GM23338 (cell line): ENCODE results near the gene PTPRN2. TPM values are rescaled to one million over a fixed set of nuclear protein-coding genes. Genes with fewer than 3 reads are reported as not detected.

ENCODE experiments used
- ATAC-seq: fragments of 200-7000 bp; cut with Tn5 transposase; 3 replicates; pipeline ENCODE4 v1.9.1; 2020
- DNase-seq: peaks from one replicate; pipeline ENCODE4 v3.0.0-alpha.2; 2015; ENCODE audit warnings: low spot score
- H2AFZ ChIP-seq: fragments of 200-600 bp; sonication (generic); 2 replicates; pipeline ENCODE4 v1.8.0; 2016; ENCODE audit warnings: antibody characterized with exemption, mild to moderate bottlenecking, moderate library complexity
- H3F3A ChIP-seq: fragments of 200-600 bp; sonication (generic); replicated peaks from 2 replicates; pipeline ENCODE4 v1.8.0; 2017; ENCODE audit warnings: antibody characterized with exemption, mixed run types, low read depth
- H3K27ac ChIP-seq: fragments of 200-600 bp; sonication (generic); 2 replicates; pipeline ENCODE4 v1.6.1; 2016; ENCODE audit warnings: low read depth
- H3K27me3 ChIP-seq: fragments of 200-600 bp; sonication (generic); 2 replicates; pipeline ENCODE4 v1.8.0; 2016; ENCODE audit warnings: mild to moderate bottlenecking, mixed run types, moderate library complexity; ENCODE audit not compliant: insufficient read depth
- H3K36me3 ChIP-seq: fragments of 200-600 bp; sonication (generic); 2 replicates; pipeline ENCODE4 v1.8.0; 2016; ENCODE audit warnings: mild to moderate bottlenecking; ENCODE audit not compliant: insufficient read depth
- H3K4me1 ChIP-seq: fragments of 200-600 bp; sonication (generic); 2 replicates; pipeline ENCODE4 v1.8.0; 2016; ENCODE audit warnings: mild to moderate bottlenecking, moderate library complexity; ENCODE audit not compliant: insufficient read depth
- H3K4me2 ChIP-seq: fragments of 200-600 bp; sonication (generic); 2 replicates; pipeline ENCODE4 v1.7.1; 2017; ENCODE audit warnings: mixed run types
- H3K4me3 ChIP-seq: fragments of 200-600 bp; sonication (generic); 2 replicates; pipeline ENCODE4 v1.6.1; 2016; ENCODE audit warnings: mixed run types
- H3K79me2 ChIP-seq: fragments of 200-600 bp; sonication (generic); replicated peaks from 2 replicates; pipeline ENCODE4 v1.8.0; 2017; ENCODE audit warnings: mild to moderate bottlenecking; ENCODE audit not compliant: insufficient read depth
- H3K9me2 ChIP-seq: fragments of 200-600 bp; sonication (generic); 2 replicates; pipeline ENCODE4 v1.8.0; 2017; ENCODE audit not compliant: insufficient read depth
- H4K20me1 ChIP-seq: fragments of 200-600 bp; sonication (generic); replicated peaks from 2 replicates; pipeline ENCODE4 v1.8.0; 2017; ENCODE audit warnings: mild to moderate bottlenecking; ENCODE audit not compliant: insufficient read depth
- H3K27ac Mint-ChIP-seq: 2 replicates; pipeline ENCODE4 v1.8.0; 2020; ENCODE audit warnings: inconsistent platforms, mild to moderate bottlenecking, moderate library complexity, mixed read lengths
- H3K27me3 Mint-ChIP-seq: 3 replicates; pipeline ENCODE4 v1.8.0; 2022; ENCODE audit warnings: low read depth, mild to moderate bottlenecking, moderate library complexity, mixed read lengths, inconsistent platforms; ENCODE audit not compliant: insufficient read depth, poor library complexity
- H3K36me3 Mint-ChIP-seq: 3 replicates; pipeline ENCODE4 v1.8.0; 2021; ENCODE audit warnings: low read depth, mild to moderate bottlenecking, inconsistent platforms, moderate library complexity, mixed read lengths
- H3K4me1 Mint-ChIP-seq: 3 replicates; pipeline ENCODE4 v1.8.0; 2020; ENCODE audit warnings: mild to moderate bottlenecking, inconsistent platforms, mixed read lengths
- H3K4me3 Mint-ChIP-seq: 3 replicates; pipeline ENCODE4 v1.8.0; 2021; ENCODE audit warnings: moderate library complexity, mild to moderate bottlenecking, inconsistent platforms, mixed read lengths
- H3K9me3 Mint-ChIP-seq: 3 replicates; pipeline ENCODE4 v1.8.0; 2020; ENCODE audit warnings: moderate library complexity, mild to moderate bottlenecking, inconsistent platforms, mixed read lengths
- CREB1 ChIP-seq: fragments of 250-450 bp; sonication (Bioruptor Pico); IDR thresholded peaks from 2 replicates; pipeline ENCODE4 v1.5.0; 2020; ENCODE audit warnings: low read depth, mild to moderate bottlenecking, moderate library complexity
- CTCF ChIP-seq, 2 experiments: fragments of 200-600 bp in 1 of 2; sonication (generic) in 1 of 2; conservative IDR thresholded peaks; 2 replicates each; pipeline versions ENCODE4 v1.5.1 to v1.6.1; 2016 to 2017; ENCODE audit warnings: antibody characterized with exemption in 2 of 2, low read depth in 2 of 2, mild to moderate bottlenecking in 2 of 2, moderate library complexity in 1 of 2
- ETS1 ChIP-seq: IDR thresholded peaks from 2 replicates; pipeline ENCODE4 v1.6.1; 2016; ENCODE audit warnings: antibody characterized with exemption
- JUNB ChIP-seq: IDR thresholded peaks from one replicate; pipeline ENCODE4 v1.6.1; 2016; ENCODE audit warnings: antibody characterized with exemption; ENCODE audit not compliant: unreplicated experiment
- NANOG ChIP-seq: IDR thresholded peaks from 2 replicates; pipeline ENCODE4 v1.6.1; 2016; ENCODE audit warnings: antibody characterized with exemption, borderline replicate concordance
- POLR2AphosphoS5 ChIP-seq: IDR thresholded peaks from 2 replicates; pipeline ENCODE4 v1.6.1; 2016; ENCODE audit warnings: antibody characterized with exemption, low read depth
- REST ChIP-seq: IDR thresholded peaks from one replicate; pipeline ENCODE4 v1.6.1; 2018; ENCODE audit warnings: antibody characterized with exemption; ENCODE audit not compliant: unreplicated experiment
- STAT1 ChIP-seq: IDR thresholded peaks from one replicate; pipeline ENCODE4 v1.6.1; 2016; ENCODE audit warnings: antibody characterized with exemption; ENCODE audit not compliant: unreplicated experiment
- ZNF114 ChIP-seq: fragments of 250-450 bp; sonication (Bioruptor Pico); IDR thresholded peaks from 2 replicates; pipeline ENCODE4 v1.5.0; 2020; ENCODE audit warnings: mild to moderate bottlenecking, moderate library complexity
- ZNF331 ChIP-seq: fragments of 250-450 bp; sonication (Bioruptor Pico); IDR thresholded peaks from 2 replicates; pipeline ENCODE4 v1.5.0; 2020; ENCODE audit warnings: low read depth, mild to moderate bottlenecking, moderate library complexity
- ZNF462 ChIP-seq: fragments of 250-450 bp; sonication (Bioruptor Pico); IDR thresholded peaks from 2 replicates; pipeline ENCODE4 v1.5.0; 2020; ENCODE audit warnings: mild to moderate bottlenecking, moderate library complexity
- polyA plus RNA-seq: library from polyadenylated mRNA; unstranded; fragments of >200 nt; fragmentation: Nextera tagmentation; extraction: Ambion mirVana; gene quantifications from 2 replicates; pipeline ENCODE4 v1.2.1, GENCODE V29; 2016
- total RNA-seq: library from RNA; depleted of rRNA; stranded (reverse); fragments of >200 nt; shearing (Covaris generic); gene quantifications from 2 replicates; pipeline ENCODE4 v1.2.3, GENCODE V29; 2014

The PTPRN2 gene
- total and polyA plus RNA-seq, 2 experiments from 2014 or later = 0.87 to 4.0 TPM

GRCh38 chr7:157537056-157537455 is 1050.6 kb downstream of the PTPRN2 start (continued):
- TF ChIP-seq REST = no peak

GRCh38 chr7:157532068-157532467 is 1055.6 kb downstream of the PTPRN2 start:
- Mint-ChIP-seq H3K9me3 (peaks cover 91% of the 10 kb centered on the region), H3K27ac (no peak overlapping the region), H3K4me3 (no peak overlapping the region), H3K4me1 (no peaks in the 10 kb centered on the region), H3K27me3 (peaks cover 5% of the 10 kb centered on the region), H3K36me3 (peaks cover 37% of the 10 kb centered on the region)
- H2AFZ ChIP-seq = no peak overlapping the region
- ATAC-seq (no peak), DNase-seq (no peak)
- H3K27me3 ChIP-seq = no peaks in the 10 kb centered on the region
- H3K79me2 ChIP-seq = no peaks in the 10 kb centered on the region
- H3K4me1 ChIP-seq = no peaks in the 10 kb centered on the region
- H3K27ac ChIP-seq = no peak overlapping the region
- H3K36me3 ChIP-seq = no peaks in the 10 kb centered on the region
- no peaks in the 10 kb centered on the region for H3F3A ChIP-seq
- no peak overlapping the region for H3K4me2 ChIP-seq
- H4K20me1 ChIP-seq = no peaks in the 10 kb centered on the region
- no peaks in the 10 kb centered on the region for H3K9me2 ChIP-seq
- H3K4me3 ChIP-seq = no peak overlapping the region
- no peak for TF ChIP-seq POLR2AphosphoS5
- no peak for TF ChIP-seq NANOG
- TF ChIP-seq JUNB = no peak
- TF ChIP-seq CREB1 (CRISPR knock-in tag) = no peak
- no peak for TF ChIP-seq ZNF462 (CRISPR knock-in tag)
- no peak for TF ChIP-seq ETS1
- TF ChIP-seq CTCF (conservative IDR thresholded peaks at IDR 0.05; ENCODE audit: low read depth in 2 of 2) = no peak
- no peak for TF ChIP-seq ZNF114 (CRISPR knock-in tag)
- TF ChIP-seq ZNF331 (CRISPR knock-in tag) = no peak
- no peak for TF ChIP-seq STAT1
